Neural cell (in vitro differentiated cells): ENCODE results near the gene DDT. TPM values are rescaled to one million over a fixed set of nuclear protein-coding genes. Genes with fewer than 3 reads are reported as not detected.

Source experiments
- H2AFZ ChIP-seq: fragments of 200-600, 300-800 bp; sonication (generic), shearing (Covaris generic); 2 replicates; pipeline ENCODE4 v1.6.0; 2014; ENCODE audit warnings: low read depth, mild to moderate bottlenecking, antibody characterized with exemption, low read length, moderate library complexity
- H3F3A ChIP-seq: fragments of 200-600 bp; shearing (Covaris generic); 2 replicates; pipeline ENCODE4 v1.6.1; 2016; ENCODE audit warnings: mild to moderate bottlenecking, moderate library complexity, mixed read lengths, antibody characterized with exemption, low read length; ENCODE audit not compliant: insufficient read depth, poor library complexity, severe bottlenecking
- H3K27ac ChIP-seq: fragments of 200-600, 300-800 bp; sonication (generic), shearing (Covaris generic); 2 replicates; pipeline ENCODE4 v1.5.1; 2014; ENCODE audit warnings: mild to moderate bottlenecking, low read length, moderate library complexity
- H3K27me3 ChIP-seq: fragments of 300-800, 200-600 bp; sonication (generic), shearing (Covaris generic); 2 replicates; pipeline ENCODE4 v1.6.0; 2014; ENCODE audit warnings: mild to moderate bottlenecking, low read depth, low read length, moderate library complexity; ENCODE audit not compliant: insufficient read depth
- H3K36me3 ChIP-seq: fragments of 300-800, 200-600 bp; sonication (generic), shearing (Covaris generic); 2 replicates; pipeline ENCODE4 v1.5.1; 2014; ENCODE audit warnings: mild to moderate bottlenecking, antibody characterized with exemption, low read length, moderate library complexity; ENCODE audit not compliant: insufficient read depth
- H3K4me2 ChIP-seq: fragments of 300-800, 200-600 bp; sonication (generic), shearing (Covaris generic); 2 replicates; pipeline ENCODE4 v1.6.0; 2014; ENCODE audit warnings: mild to moderate bottlenecking, low read length
- H3K4me3 ChIP-seq: fragments of 300-800, 200-600 bp; sonication (generic), shearing (Covaris generic); 2 replicates; pipeline ENCODE4 v1.5.1; 2014; ENCODE audit warnings: mild to moderate bottlenecking, low read length, moderate library complexity
- H3K79me2 ChIP-seq: fragments of 200-600 bp; shearing (Covaris generic); replicated peaks from 2 replicates; pipeline ENCODE4 v1.6.0; 2014; ENCODE audit warnings: mild to moderate bottlenecking, low read length, moderate library complexity; ENCODE audit not compliant: insufficient read depth
- H3K9ac ChIP-seq: fragments of 300-800, 200-600 bp; sonication (generic), shearing (Covaris generic); 2 replicates; pipeline ENCODE4 v1.6.1; 2016; ENCODE audit warnings: mild to moderate bottlenecking, low read length, mixed read lengths
- H3K9me2 ChIP-seq: fragments of 200-600 bp; shearing (Covaris generic); 2 replicates; pipeline ENCODE4 v1.6.1; 2016; ENCODE audit warnings: mild to moderate bottlenecking, low read length, mixed read lengths; ENCODE audit not compliant: insufficient read depth
- H3K9me3 ChIP-seq: fragments of 200-600, 300-800 bp; sonication (generic), shearing (Covaris generic); 2 replicates; pipeline ENCODE4 v1.6.1; 2016; ENCODE audit warnings: mild to moderate bottlenecking, mixed run types, low read length, moderate library complexity, mixed read lengths
- H4K20me1 ChIP-seq: fragments of 200-600 bp; shearing (Covaris generic); 2 replicates; pipeline ENCODE4 v1.6.1; 2016; ENCODE audit warnings: mild to moderate bottlenecking, mixed run types; ENCODE audit not compliant: insufficient read depth
- EP300 ChIP-seq: fragments of 450-650 bp; conservative IDR thresholded peaks from 2 replicates; pipeline ENCODE4 v1.6.1; 2014; ENCODE audit warnings: antibody characterized with exemption, mild to moderate bottlenecking, moderate library complexity; ENCODE audit not compliant: poor library complexity, severe bottlenecking
- EZH2 ChIP-seq: fragments of 200-600, 300-800 bp; shearing (Covaris generic), sonication (generic); IDR thresholded peaks from 2 replicates; pipeline ENCODE4 v1.6.1; 2014; ENCODE audit warnings: antibody characterized with exemption, low read length, borderline replicate concordance, mild to moderate bottlenecking; ENCODE audit not compliant: insufficient read depth, poor library complexity, severe bottlenecking
- MXI1 ChIP-seq: fragments of 450-650 bp; conservative IDR thresholded peaks from 2 replicates; pipeline ENCODE4 v1.6.1; 2014; ENCODE audit warnings: antibody characterized with exemption, mild to moderate bottlenecking; ENCODE audit not compliant: poor library complexity, severe bottlenecking
- POLR2AphosphoS5 ChIP-seq: IDR thresholded peaks from 2 replicates; pipeline ENCODE4 v1.6.1; 2012
- RAD21 ChIP-seq: fragments of 450-650 bp; conservative IDR thresholded peaks from 2 replicates; pipeline ENCODE4 v1.6.1; 2014; ENCODE audit warnings: antibody characterized with exemption, mild to moderate bottlenecking, moderate library complexity
- REST ChIP-seq: IDR thresholded peaks from 2 replicates; pipeline ENCODE4 v1.6.1; 2012; ENCODE audit warnings: borderline replicate concordance
- SMC3 ChIP-seq: fragments of 450-650 bp; conservative IDR thresholded peaks from 2 replicates; pipeline ENCODE4 v1.6.1; 2014; ENCODE audit warnings: antibody characterized with exemption, mild to moderate bottlenecking, moderate library complexity; ENCODE audit not compliant: poor library complexity
- TAF1 ChIP-seq: IDR thresholded peaks from 2 replicates; pipeline ENCODE4 v1.6.1; 2012; ENCODE audit warnings: low read depth
- polyA plus RNA-seq: library from polyadenylated mRNA; depleted of rRNA; stranded (reverse); fragments of >200 nt; gene quantifications from 2 replicates; pipeline ENCODE4 v1.2.3, GENCODE V29; 2014
- TF ChIP-seq, protein P1 (sequence below): fragments of 450-650 bp; IDR thresholded peaks from 2 replicates; pipeline ENCODE4 v1.5.1; 2014; ENCODE audit warnings: antibody characterized with exemption, mild to moderate bottlenecking, moderate library complexity; ENCODE audit not compliant: poor library complexity, severe bottlenecking

The DDT gene
- polyA plus RNA-seq, 1 donor from 2014 or later, result 122 TPM

DNA sequence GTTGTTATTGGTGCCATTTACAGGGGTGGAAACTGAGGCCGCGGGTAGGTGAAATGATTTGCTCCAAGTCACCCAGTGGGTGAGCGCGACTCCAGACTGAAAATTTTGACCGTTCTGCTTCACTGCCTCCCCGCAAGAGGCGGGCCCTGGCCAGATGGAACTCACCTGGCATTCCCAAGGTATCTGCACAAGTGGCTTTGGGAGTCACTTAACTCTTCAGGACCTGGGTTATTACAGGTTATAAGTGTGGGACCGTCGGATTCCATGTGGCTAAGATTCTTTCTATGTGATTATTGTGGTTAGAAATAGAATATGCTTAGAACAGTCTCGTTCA, 37.5 kb upstream of the DDT start:
- H3K36me3 ChIP-seq, result peaks cover 7% of the 10 kb centered on the region
- peak overlapping the region; percentile 63 for H3K4me2 ChIP-seq
- no peaks in the 10 kb centered on the region for H3K27me3 ChIP-seq
- peak overlapping the region; percentile 75 for H3K9ac ChIP-seq
- TF ChIP-seq RAD21 (no peak), MXI1 (no peak), REST (no peak), EP300 (no peak), TAF1 (no peak)
- TF ChIP-seq, protein P1, sequence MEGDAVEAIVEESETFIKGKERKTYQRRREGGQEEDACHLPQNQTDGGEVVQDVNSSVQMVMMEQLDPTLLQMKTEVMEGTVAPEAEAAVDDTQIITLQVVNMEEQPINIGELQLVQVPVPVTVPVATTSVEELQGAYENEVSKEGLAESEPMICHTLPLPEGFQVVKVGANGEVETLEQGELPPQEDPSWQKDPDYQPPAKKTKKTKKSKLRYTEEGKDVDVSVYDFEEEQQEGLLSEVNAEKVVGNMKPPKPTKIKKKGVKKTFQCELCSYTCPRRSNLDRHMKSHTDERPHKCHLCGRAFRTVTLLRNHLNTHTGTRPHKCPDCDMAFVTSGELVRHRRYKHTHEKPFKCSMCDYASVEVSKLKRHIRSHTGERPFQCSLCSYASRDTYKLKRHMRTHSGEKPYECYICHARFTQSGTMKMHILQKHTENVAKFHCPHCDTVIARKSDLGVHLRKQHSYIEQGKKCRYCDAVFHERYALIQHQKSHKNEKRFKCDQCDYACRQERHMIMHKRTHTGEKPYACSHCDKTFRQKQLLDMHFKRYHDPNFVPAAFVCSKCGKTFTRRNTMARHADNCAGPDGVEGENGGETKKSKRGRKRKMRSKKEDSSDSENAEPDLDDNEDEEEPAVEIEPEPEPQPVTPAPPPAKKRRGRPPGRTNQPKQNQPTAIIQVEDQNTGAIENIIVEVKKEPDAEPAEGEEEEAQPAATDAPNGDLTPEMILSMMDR, result no peak
- peak overlapping the region; percentile 67 for H2AFZ ChIP-seq
- peak overlapping the region; percentile 64 for H3K27ac ChIP-seq
- H3K79me2 ChIP-seq, result peaks cover 40% of the 10 kb centered on the region
- no peaks in the 10 kb centered on the region for H3K9me2 ChIP-seq
- H3K4me3 ChIP-seq, result peak overlapping the region; percentile 78
- no peaks in the 10 kb centered on the region for H4K20me1 ChIP-seq
- H3F3A ChIP-seq, result no peaks in the 10 kb centered on the region
- H3K9me3 ChIP-seq, result no peaks in the 10 kb centered on the region

- Histone ChIP-seq H3K4me3 (no peak overlapping the region), H3K4me2 (no peak overlapping the region), H2AFZ (no peak overlapping the region), H3K9me2 (no peaks in the 10 kb centered on the region), H3K79me2 (peaks cover 31% of the 10 kb centered on the region), H3K9me3 (no peaks in the 10 kb centered on the region), H3K9ac (no peak overlapping the region), H3F3A (no peaks in the 10 kb centered on the region), H3K27ac (no peak overlapping the region), H3K27me3 (no peaks in the 10 kb centered on the region), H3K36me3 (no peaks in the 10 kb centered on the region), H4K20me1 (no peaks in the 10 kb centered on the region)
- no peak for TF ChIP-seq SMC3
- TF ChIP-seq RAD21, result no peak
- no peak for TF ChIP-seq MXI1
- no peak for TF ChIP-seq EZH2
- TF ChIP-seq POLR2AphosphoS5, result no peak
- TF ChIP-seq EP300, result no peak
- TF ChIP-seq TAF1, result no peak
- TF ChIP-seq REST, result no peak
- TF ChIP-seq, protein P1, result no peak
Observed at GRCh38 chr22:24010018-24010391, 35.8 kb upstream of the DDT start.
